ENCODE results near the gene CHRNA5.
"Not testable (repeated sequence)": the region's sequence is repeated elsewhere in the genome, so short reads cannot be mapped to it uniquely, and the experiment has no call there.

Gene CHRNA5

GRCh38 chr15:78565097-78565950, at the start of gene CHRNA5:
TSS of gene CHRNA5 (plus strand) at chr15:78565520. CDS start at chr15:78565720, 200 bp downstream.
- DNase-seq, result peak; percentile 22

GRCh38 chr15:78520035-78520434, 45.3 kb upstream of the CHRNA5 start:
- not testable (repeated sequence) for DNase-seq

GRCh38 chr15:78524230-78524629, 41.1 kb upstream of the CHRNA5 start:
- no peak for DNase-seq

- DNase-seq, result no peak
These were observed 38.0 kb upstream of the CHRNA5 start for GRCh38 chr15:78527325-78527724.

- no peak for DNase-seq
These were observed 32.0 kb upstream of the CHRNA5 start for GRCh38 chr15:78533331-78533730.

GRCh38 chr15:78536134-78536533, 29.2 kb upstream of the CHRNA5 start:
- no peak for DNase-seq

GRCh38 chr15:78537266-78537905, 27.9 kb upstream of the CHRNA5 start:
- no peak for DNase-seq

GRCh38 chr15:78538358-78538757, 27.0 kb upstream of the CHRNA5 start:
- no peak for DNase-seq

- DNase-seq, result not testable (repeated sequence)
These were observed 25.7 kb upstream of the CHRNA5 start for GRCh38 chr15:78539464-78540140.

- DNase-seq, result peak; percentile 83
These were observed 25.0 kb upstream of the CHRNA5 start, which contains the start of gene PSMA4 for GRCh38 chr15:78540141-78540870. TSS of gene PSMA4 (plus strand) at chr15:78540444. CDS start at chr15:78541928, 1,484 bp downstream.

GRCh38 chr15:78540871-78541743, 24.2 kb upstream of the CHRNA5 start:
- DNase-seq, result peak; percentile 64

- no peak for DNase-seq
These were observed 23.6 kb upstream of the CHRNA5 start for GRCh38 chr15:78541744-78542034.

- no peak for DNase-seq
These were observed 22.7 kb upstream of the CHRNA5 start for GRCh38 chr15:78542647-78543046.

GRCh38 chr15:78550194-78550593, 15.1 kb upstream of the CHRNA5 start:
- DNase-seq, result no peak

- DNase-seq, result no peak
These were observed 14.5 kb upstream of the CHRNA5 start for GRCh38 chr15:78550815-78551214.

GRCh38 chr15:78551902-78552301, 13.4 kb upstream of the CHRNA5 start:
- DNase-seq, result no peak

- DNase-seq, result no peak
These were observed 12.7 kb upstream of the CHRNA5 start for GRCh38 chr15:78552597-78552996.

- DNase-seq, result not testable (repeated sequence)
These were observed 5.1 kb upstream of the CHRNA5 start for GRCh38 chr15:78560201-78560600.

- no peak for DNase-seq
These were observed 3.8 kb upstream of the CHRNA5 start for GRCh38 chr15:78561490-78561889.

GRCh38 chr15:78563092-78563491, 2.2 kb upstream of the CHRNA5 start:
- DNase-seq, result no peak

GRCh38 chr15:78564743-78565096, 600 bp upstream of the CHRNA5 start:
- no peak for DNase-seq

All from NCI-H1092 treated with DMSO at 0.1 percent for 48 hours (cell line).